HG03558 (cell line): ENCODE measurements around the gene EVX2.

Experiments used
- ATAC-seq: cut with Tn5 transposase; IDR thresholded peaks from one replicate; pipeline ENCODE4 v1.9.1; 2021; ENCODE audit warnings: moderate number of reproducible peaks; ENCODE audit not compliant: unreplicated experiment; ENCODE audit errors: extremely low read depth

The EVX2 gene

DNA sequence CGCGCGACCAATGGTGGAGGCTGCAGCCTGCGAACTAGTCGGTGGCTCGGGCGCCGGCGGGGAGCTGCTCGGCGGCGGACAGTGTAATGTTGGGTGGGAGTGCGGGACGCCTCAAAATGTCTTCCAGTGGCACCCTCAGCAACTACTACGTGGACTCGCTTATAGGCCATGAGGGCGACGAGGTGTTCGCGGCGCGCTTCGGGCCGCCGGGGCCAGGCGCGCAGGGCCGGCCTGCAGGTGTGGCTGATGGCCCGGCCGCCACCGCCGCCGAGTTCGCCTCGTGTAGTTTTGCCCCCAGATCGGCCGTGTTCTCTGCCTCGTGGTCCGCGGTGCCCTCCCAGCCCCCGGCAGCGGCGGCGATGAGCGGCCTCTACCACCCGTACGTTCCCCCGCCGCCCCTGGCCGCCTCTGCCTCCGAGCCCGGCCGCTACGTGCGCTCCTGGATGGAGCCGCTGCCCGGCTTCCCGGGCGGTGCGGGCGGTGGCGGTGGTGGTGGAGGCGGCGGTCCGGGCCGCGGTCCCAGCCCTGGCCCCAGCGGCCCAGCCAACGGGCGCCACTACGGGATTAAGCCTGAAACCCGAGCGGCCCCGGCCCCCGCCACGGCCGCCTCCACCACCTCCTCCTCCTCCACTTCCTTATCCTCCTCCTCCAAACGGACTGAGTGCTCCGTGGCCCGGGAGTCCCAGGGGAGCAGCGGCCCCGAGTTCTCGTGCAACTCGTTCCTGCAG lies 39.1 kb upstream of the EVX2 start, which contains the start of gene HOXD9:
TSS of gene HOXD9 (plus strand) at position 37 of the 728 bp plus-strand sequence. CDS start at position 87, 50 bp downstream.
- no peak for ATAC-seq

DNA sequence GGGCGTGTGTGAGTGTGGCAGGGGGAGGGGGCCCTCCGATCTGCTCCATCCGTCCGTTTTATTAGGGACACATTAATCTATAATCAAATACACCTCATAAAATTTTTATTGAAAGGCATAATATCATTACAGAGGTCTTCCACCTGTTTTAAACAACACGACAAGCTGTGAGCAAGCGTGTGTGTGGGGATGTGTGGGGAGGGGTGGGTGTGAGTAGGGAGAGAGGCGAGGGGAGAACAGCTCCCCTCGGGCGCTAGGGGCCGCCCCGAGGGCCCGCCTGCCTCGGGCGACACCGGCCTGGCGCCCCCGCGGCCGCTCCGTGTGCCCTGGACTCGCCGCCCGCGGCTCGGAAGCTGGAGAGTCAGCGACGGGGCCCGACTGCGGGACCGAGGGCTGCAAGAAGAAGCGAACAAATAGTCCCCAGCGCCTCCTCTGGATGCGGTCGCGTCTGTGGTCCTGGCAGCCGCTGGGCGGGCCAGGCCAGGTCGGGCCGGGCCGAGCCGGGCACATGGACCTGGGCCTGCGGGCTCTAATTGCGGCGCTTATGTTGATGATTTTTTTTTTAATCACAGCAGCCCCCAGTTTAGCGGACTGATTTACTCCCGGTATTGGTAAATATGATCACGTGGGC lies 38.4 kb upstream of the EVX2 start:
- ATAC-seq: no peak

DNA sequence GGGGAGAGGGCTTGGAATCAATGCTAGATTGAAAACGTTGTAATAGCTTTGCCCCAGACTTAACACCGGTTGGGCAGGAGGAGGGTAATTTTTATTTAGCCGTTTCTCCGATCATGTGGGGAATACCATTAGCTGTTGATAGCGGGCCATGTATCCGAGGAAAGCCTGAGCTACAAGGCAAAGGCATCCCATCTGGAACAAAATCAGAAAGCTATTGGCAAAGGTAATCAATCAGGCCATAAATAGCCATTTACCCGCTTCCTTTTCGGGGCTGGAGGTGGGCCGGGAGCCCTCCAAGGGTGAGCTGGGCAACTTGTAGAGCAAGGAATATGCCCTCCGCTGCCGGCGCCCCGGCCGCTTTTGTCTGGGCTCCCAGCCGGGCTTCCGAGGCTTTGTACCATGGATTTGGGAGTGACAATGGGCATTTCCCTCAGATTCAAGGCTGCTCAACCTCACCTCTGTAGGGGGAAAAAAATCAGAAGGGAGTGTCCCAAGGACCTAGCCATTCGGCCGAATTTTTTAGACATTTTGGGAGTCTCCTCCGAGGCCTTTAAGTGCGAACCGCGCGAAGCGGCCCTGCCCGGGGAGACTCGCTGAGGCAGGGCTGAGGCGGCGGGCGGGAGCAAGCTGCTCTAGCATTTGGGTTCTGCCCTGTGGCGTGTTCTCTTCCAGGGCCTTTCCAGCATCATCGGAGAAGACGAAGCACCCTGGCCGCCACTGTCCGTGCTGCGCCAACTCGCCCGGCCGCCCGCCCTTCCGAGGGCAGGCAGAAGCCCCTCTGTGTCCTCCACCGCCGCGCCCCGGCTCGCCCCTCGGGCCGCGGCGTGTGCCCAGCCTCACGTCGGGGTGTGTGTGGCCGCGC lies 37.7 kb upstream of the EVX2 start:
- no peak for ATAC-seq

GRCh38 chr2:176120364-176121189 lies 36.8 kb upstream of the EVX2 start:
- no peak for ATAC-seq

DNA sequence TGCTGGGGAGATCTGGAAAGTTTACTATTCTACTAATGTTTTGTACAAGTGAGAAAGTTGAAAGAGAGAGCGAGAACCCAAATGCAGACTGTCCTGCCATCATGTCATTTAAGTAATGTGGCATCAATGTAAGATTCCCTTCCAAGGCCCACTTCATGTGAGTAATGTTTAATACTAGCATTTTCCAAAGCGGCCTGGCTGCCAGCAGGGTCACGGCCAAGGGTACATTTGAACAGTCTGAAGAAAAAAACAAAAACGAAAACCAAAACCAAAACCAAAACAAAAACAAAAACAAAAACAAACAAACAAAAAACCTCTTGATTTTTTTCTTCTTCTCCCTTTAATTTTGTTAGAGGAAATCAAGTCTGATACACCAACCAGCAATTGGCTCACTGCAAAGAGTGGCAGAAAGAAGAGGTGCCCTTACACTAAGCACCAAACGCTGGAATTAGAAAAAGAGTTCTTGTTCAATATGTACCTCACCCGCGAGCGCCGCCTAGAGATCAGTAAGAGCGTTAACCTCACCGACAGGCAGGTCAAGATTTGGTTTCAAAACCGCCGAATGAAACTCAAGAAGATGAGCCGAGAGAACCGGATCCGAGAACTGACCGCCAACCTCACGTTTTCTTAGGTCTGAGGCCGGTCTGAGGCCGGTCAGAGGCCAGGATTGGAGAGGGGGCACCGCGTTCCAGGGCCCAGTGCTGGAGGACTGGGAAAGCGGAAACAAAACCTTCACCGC lies 35.0 kb upstream of the EVX2 start:
- ATAC-seq: no peak

- no peak for ATAC-seq
Observed at GRCh38 chr2:176117823-176118371, 34.1 kb upstream of the EVX2 start.

DNA sequence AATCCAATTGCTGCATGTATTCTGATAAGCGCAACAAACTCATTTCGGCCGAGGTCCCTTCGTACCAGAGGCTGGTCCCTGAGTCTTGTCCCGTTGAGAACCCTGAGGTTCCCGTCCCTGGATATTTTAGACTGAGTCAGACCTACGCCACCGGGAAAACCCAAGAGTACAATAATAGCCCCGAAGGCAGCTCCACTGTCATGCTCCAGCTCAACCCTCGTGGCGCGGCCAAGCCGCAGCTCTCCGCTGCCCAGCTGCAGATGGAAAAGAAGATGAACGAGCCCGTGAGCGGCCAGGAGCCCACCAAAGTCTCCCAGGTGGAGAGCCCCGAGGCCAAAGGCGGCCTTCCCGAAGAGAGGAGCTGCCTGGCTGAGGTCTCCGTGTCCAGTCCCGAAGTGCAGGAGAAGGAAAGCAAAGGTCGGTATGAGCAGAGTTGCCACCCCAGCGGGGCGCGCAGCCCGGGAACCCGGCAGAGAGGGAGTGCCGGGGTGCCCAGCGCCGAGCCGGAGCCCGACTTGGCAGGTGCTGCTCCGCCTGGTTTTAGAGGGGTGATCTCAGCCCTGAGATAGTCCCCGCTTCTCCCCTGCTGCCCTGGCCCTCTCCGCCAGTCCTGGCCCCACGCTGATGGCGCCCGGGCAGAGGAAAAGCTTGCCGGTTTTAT lies 33.5 kb upstream of the EVX2 start:
- ATAC-seq: no peak

DNA sequence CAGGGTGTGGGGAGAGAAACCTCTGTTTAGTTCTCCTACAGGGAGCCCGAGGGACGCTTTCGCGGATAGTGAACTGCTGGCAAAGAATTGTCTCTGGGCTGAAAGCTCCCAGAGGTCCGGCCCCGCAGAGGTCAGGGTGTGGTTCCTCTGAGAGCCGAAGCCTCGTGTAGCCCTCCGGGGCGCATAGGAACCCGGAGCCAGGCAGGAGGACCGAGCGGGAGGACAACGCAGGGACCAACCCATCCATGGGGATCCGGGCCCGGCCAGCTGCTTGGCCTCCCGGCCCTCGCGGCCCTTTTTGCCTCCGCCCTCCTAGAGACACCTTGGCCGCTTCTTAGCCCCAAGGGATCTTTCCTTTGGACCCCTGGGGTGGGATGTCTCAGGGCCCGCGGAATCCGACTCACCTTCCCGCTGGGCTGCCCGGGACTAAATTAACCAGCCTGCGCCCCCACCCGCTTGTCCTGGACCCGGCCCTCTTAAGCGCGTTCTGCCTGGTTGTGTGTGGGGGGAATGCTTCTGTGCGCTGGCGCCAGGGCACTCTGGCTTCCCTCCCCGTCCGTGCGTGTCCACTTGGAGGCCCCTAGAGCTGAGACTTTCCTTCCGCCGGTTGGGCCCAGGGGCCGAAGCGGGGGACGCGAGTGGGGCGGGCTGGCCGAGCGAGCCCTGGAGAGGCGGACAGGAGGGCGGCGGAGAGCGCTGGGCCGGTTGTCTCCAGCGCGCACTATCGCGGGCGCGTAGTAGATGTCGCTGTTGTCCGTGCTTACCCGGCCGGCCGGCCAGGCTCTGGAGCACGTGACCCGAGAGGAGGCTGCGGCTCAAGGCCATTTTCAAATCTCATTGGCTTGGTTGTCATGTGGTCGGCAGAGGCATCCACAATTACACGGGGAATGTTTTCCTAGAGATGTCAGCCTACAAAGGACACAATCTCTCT lies 32.4 kb upstream of the EVX2 start, which contains the start of gene HOXD10:
TSS of gene HOXD10 (plus strand) at position 896 of the 931 bp plus-strand sequence. CDS start 56 bp downstream, outside the sequence.
- ATAC-seq: no peak

DNA sequence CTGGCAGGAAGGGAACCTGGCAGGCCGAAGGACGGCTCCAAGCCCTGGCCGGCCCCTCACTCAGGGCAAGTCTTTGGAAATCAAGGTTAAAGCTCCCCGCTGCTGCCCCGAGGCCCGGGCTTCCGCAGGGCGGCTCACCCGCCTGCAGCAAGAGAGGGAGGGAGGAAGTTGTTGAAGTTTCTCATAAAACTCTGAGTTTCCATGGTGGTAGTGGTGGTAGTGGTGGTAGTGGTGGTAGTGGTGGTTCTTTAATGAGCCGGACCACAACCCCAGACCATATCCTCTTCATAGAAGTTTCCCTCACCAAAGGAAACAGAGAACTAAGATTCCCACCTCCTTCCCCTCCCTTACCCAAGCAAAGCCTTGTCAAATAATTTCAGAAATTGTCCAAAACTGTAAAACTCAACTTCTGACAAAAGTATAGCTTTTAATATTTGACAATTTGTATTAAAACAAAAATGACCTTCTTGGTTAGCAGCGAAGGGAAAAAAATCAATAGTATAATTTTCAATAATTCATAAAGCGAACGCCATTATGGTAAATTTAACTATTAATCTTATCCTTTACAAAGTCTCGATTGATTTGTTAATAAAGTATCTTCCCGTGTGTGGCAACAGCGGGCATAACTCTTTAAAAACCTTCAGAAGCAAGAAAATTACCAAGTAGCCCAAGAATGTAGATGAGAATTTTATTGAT lies 31.3 kb upstream of the EVX2 start:
- ATAC-seq: no peak

DNA sequence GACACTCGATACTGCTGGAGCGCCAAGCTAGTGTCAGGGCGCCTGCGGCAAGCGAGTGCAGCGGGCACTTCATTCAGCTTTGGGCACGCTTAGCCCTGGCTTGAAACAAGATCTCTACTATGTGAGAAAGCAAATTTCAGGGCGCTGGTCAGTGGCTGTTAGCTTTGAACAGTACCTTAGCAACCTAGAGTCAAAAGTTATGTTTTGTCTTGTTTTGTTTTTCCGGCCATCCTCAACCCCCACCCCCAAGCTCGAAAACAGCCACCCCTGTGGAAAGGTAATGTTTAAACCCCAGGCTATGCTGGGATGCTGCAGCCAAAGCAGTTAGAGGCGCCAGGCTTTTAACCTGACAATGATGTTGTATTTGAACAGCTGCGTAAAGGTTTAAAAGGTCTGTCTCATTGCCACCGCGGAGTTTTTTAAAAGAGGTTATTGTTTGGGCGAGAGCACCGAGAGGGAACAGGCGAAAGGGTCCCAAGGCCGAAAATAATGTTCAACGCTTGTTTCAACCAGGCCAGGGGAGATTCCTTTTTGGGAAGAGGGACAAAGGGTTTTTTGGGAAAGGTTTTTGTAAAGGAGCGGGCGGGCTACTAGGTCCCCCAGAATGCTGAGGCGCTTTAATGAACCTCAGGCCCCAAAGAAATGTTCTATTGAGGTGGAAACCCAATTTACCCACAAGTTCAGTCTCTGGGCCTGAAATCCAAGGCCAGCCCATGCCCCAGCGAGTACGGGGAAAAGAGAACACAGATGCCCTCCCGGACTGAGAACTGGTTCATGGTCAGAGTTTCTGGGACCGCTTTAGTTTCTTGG lies 30.6 kb upstream of the EVX2 start:
- no peak for ATAC-seq

- no peak for ATAC-seq
Observed at GRCh38 chr2:176112375-176113302, 28.9 kb upstream of the EVX2 start.

DNA sequence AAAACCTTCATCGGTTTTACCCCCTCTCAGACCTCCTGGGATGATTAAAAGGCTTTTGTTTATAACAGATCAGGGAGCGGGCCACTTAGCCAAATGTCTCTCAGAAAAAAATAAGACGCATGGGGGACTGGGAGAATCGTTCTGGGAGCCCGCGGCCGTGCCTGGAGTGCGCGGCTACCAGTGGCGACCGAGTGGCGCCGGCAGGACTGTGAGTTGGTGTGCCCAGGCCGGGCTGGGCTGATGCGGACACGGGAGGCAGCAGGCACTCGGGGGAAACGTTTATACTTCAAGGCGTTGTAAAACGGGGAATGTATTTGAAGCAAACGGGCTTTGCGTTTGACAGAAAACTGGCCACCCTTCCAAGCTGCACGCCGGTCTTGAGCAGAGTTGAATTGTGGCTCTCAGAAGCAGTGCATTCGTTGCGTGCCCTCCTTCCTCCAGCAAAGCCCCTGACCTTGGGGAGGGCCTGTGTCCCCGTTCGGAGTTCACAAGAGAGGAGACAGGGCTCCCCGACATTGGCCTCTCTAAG lies 28.1 kb upstream of the EVX2 start:
- ATAC-seq: no peak

DNA sequence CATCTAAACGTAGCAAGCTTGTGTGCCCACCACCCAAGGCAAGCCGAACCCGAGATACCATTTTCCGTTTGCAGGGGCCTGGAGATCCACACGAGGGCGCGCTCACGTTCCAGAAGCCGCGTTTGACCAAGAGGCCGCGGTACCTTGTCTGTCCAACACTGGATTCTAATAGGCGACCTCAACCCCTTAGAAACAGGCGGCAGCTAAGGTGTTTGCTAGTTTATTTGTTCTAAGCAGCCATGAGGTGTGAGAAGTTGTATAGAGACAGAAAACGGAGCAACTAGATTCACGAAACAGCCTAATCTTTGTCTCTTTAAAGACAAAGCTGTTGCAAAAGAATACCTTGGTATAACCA lies 27.5 kb upstream of the EVX2 start:
- ATAC-seq: no peak

DNA sequence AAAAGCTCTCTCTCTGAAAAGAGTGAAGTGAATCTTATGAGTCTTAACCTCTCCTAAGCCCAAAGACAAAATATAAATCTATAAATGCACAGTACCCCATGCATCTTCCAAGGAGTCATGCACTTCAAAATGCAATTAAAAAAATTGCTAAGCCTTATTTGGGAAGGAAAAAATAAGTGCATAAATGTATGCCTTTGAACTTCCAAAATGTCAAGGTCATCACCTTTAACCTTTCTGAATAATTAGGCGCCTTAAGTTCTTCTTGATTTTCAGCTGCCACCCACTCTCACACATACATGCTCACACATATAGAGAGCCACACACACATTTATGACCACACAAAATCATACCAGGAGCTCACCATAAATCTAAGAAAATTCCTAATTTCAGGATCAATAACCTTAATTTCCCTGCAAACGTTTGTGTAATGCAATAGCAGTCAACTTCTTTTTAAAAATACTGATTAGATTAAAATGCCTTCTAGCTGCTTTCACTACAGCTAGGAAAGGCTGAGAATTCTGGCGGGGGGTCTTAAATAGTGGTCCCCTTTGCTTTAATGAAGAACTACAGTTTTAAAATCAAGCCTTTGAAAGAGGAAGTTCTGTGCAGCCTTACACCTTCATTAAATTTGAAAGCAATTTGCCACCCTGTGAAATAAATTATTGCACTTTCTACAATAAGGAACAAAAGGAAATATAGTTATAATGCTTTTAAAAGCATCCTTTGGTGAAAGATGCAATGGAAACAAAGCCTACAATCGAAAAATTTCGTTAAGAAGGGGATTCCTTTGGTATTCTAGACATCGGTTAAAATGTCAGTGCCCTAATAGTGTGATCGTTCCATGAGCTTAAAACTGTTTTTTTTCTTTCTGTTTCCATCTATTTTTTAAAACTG lies 26.9 kb upstream of the EVX2 start:
- no peak for ATAC-seq
